Heart right ventricle (tissue), 16 donors: Measurements from ENCODE around the gene ST6GALNAC3. TPM values are rescaled to one million over a fixed set of nuclear protein-coding genes. Genes with fewer than 3 reads are reported as not detected.

Experiments
- ATAC-seq, 8 donors: fragments of 200-7000 bp; cut with Tn5 transposase; one replicate each; pipeline ENCODE4 v1.9.1; 2020; ENCODE audit warnings: mild to moderate bottlenecking in 8 of 8, moderate library complexity in 8 of 8, moderate number of reproducible peaks in 1 of 8
- DNase-seq, 2 donors: peaks; one replicate each; pipeline ENCODE4 v3.0.0-alpha.2; 2020
- H3K27ac ChIP-seq, 10 donors: fragments of 200-600 bp; sonication (generic) in 2 of 10; one replicate each; pipeline versions ENCODE4 v1.5.0 to v1.8.0; 2020 to 2022; ENCODE audit warnings: mild to moderate bottlenecking in 3 of 10
- H3K27me3 ChIP-seq, 7 donors: fragments of 200-600 bp; one replicate each; pipeline ENCODE4 v1.8.0; 2021 to 2022; ENCODE audit warnings: mild to moderate bottlenecking in 2 of 7
- H3K36me3 ChIP-seq, 9 donors: fragments of 200-600 bp; sonication (generic) in 1 of 9; one replicate each; pipeline versions ENCODE4 v1.5.0 to v1.8.0; 2020 to 2022; ENCODE audit warnings: mild to moderate bottlenecking in 2 of 9
- H3K4me1 ChIP-seq, 9 donors: fragments of 200-600 bp; sonication (generic) in 1 of 9; one replicate each; pipeline versions ENCODE4 v1.5.0 to v1.8.0; 2020 to 2022; ENCODE audit warnings: mild to moderate bottlenecking in 4 of 9
- H3K4me3 ChIP-seq, 10 donors: fragments of 200-600 bp; sonication (generic) in 2 of 10; one replicate each; pipeline versions ENCODE4 v1.5.0 to v1.8.0; 2020 to 2022; ENCODE audit warnings: mild to moderate bottlenecking in 7 of 10, moderate library complexity in 2 of 10
- H3K9me3 ChIP-seq, 11 donors: fragments of 200-600 bp in 10 of 11; sonication (generic) in 2 of 11; one replicate each; pipeline versions ENCODE4 v1.5.0 to v1.8.0; 2013 to 2022; ENCODE audit warnings: mild to moderate bottlenecking in 2 of 11, control low read depth in 1 of 11, moderate library complexity in 1 of 11
- WGBS, 2 donors: extraction: QIAGEN DNeasy Blood & Tissue Kit; methylation state at CpG; one replicate each; pipeline ENCODE4 v1.1.7; 2013; ENCODE audit warnings: inconsistent platforms in 1 of 2; 5-methylcytosine and 5-hydroxymethylcytosine counted together
- intact Hi-C, 10 donors: fragments of 100-400 bp; cut with DNase I; formaldehyde crosslinking; loops; one replicate each; pipeline versions ENCODE4 v1.11.1 to v1.14.2; 2022
- polyA plus RNA-seq, 2 donors: library from polyadenylated mRNA; stranded (reverse); fragments of 200-250 nt; gene quantifications; one replicate each; pipeline ENCODE4 v1.2.3, GENCODE V29; 2013
- total RNA-seq, 10 donors: library from RNA; stranded (reverse); fragmentation: NEBNext Ultra II Directional in 3 of 10; extraction: Animal tissue kit (Norgen Biotek cat#: 25700) in 3 of 10; gene quantifications; one replicate each; pipeline versions ENCODE4 v1.2.1 to v1.2.4, GENCODE V29; 2021 to 2023
- TF ChIP-seq, protein P1 (sequence below), 9 donors: fragments of 200-600 bp; sonication (generic) in 2 of 9; IDR thresholded peaks; one replicate each; pipeline versions ENCODE4 v1.5.0 to v1.8.0; 2021 to 2022; ENCODE audit warnings: antibody characterized with exemption in 9 of 9, mild to moderate bottlenecking in 5 of 9, moderate library complexity in 1 of 9
- donor health status: Arrhythmogenic right ventricular cardiomyopathy.
- donor health status: ischemic (EF 13 %, LVEDD 7.1; RV severe dilation, severe dysfunction).
- donor health status: healthy with polysubstance abuse.
- donor health status: DM: no; HTN: yes; CAD: no.
- donor health status: DM: no; HTN: no; CAD: no.
- donor health status: ischemic (EF 25% LVEDD 6.9; RV normal size, moderate dysfunction).
- donor health status: ischemic (EF 25% LVEDD 5.7; RV mildly dilated, moderate dysfunction).
- donor health status: healthy.
- donor health status: DM: yes; HTN: yes; CAD: no.
- donor health status: Ischemic cardiomyopathy.
- donor health status: ischemic (EF 35%, LVEDD 5.7; RV mildly dilated, moderate dysfunction).
- donor health status: nonischemic (EF 11% LVEDD 7.7; RV severe dilation, severe dysfunction).
- donor health status: DM: yes; HTN: yes; CAD: no.
- donor health status: PGD.
- donor health status: ischemic (EF 29% LVEDD 5.4; RV normal size, mild dysfunction).
- donor health status: nonischemic (EF 23%, LVEDD 6.1; RV moderate dilation, normal function).

ST6GALNAC3 gene
- total and polyA plus RNA-seq, 12 donors = 2.8 to 10.3 (median 4.8) TPM

DNA sequence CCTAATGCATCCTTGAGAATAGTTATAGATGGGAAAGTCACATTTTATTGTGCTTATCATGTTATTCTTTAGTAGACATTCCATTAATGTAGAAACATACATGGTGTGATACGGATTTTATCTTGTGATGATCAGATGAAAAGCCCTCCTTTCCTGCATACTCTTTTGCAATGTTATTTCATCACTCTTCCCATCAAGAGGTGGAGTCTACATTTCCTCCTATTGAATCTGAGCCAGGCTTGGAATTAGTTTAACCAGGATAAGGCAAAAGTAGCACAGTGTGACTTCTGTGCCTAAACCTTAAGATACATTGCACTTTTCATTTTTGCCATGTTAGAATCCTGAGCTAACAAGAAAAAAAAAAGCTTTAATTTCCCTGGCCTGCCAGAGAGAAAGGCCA lies 399.0 kb downstream of the ST6GALNAC3 start:
- Histone ChIP-seq H3K9me3 (peaks cover 0 to 5% (median 0%) of the 10 kb centered on the region in 11 donors), H3K27me3 (no peaks in the 10 kb centered on the region), H3K4me3 (no peak overlapping the region), H3K27ac (no peak overlapping the region), H3K4me1 (no peaks in the 10 kb centered on the region), H3K36me3 (no peaks in the 10 kb centered on the region)
- 56 to 65% methylated on average over 1 of the region's 1 CpG for WGBS, 2 donors
- ATAC-seq (no peak), DNase-seq (no peak)
- intact Hi-C loops = no loop called here
- TF ChIP-seq, protein P1, sequence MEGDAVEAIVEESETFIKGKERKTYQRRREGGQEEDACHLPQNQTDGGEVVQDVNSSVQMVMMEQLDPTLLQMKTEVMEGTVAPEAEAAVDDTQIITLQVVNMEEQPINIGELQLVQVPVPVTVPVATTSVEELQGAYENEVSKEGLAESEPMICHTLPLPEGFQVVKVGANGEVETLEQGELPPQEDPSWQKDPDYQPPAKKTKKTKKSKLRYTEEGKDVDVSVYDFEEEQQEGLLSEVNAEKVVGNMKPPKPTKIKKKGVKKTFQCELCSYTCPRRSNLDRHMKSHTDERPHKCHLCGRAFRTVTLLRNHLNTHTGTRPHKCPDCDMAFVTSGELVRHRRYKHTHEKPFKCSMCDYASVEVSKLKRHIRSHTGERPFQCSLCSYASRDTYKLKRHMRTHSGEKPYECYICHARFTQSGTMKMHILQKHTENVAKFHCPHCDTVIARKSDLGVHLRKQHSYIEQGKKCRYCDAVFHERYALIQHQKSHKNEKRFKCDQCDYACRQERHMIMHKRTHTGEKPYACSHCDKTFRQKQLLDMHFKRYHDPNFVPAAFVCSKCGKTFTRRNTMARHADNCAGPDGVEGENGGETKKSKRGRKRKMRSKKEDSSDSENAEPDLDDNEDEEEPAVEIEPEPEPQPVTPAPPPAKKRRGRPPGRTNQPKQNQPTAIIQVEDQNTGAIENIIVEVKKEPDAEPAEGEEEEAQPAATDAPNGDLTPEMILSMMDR (IDR thresholded peaks at IDR 0.05) = no peak

DNA sequence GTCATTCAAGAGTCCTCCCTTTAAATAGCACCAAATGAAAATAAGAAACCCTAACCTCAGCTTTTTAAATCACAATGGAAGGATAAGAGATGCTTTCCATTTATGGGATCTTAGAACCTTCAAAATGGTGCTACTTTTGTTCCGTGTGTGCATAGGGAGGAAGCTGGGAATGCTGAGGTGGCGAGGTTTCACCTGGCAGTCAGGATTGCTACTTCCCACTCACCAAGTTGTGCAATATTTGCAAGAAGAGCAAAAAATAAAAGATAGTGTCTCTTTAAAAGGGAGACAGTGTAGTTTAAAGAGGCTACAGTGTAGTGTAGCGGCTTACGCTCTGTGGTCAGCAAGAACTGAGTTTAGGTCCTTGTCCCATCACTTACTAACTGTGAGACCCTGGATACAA lies 400.4 kb downstream of the ST6GALNAC3 start:
- no peaks in the 10 kb centered on the region for H3K27me3 ChIP-seq
- peaks cover 0 to 5% (median 0%) of the 10 kb centered on the region in 11 donors for H3K9me3 ChIP-seq
- no peak overlapping the region for H3K27ac ChIP-seq
- DNase-seq = no peak
- intact Hi-C loops = no loop called here
- WGBS, 2 donors = 77 to 89% methylated on average over 4 of the region's 4 CpGs
- H3K4me1 ChIP-seq = no peaks in the 10 kb centered on the region
- TF ChIP-seq, protein P1 (IDR thresholded peaks at IDR 0.05) = no peak
- no peak for ATAC-seq
- H3K4me3 ChIP-seq = no peak overlapping the region
- no peaks in the 10 kb centered on the region for H3K36me3 ChIP-seq

DNA sequence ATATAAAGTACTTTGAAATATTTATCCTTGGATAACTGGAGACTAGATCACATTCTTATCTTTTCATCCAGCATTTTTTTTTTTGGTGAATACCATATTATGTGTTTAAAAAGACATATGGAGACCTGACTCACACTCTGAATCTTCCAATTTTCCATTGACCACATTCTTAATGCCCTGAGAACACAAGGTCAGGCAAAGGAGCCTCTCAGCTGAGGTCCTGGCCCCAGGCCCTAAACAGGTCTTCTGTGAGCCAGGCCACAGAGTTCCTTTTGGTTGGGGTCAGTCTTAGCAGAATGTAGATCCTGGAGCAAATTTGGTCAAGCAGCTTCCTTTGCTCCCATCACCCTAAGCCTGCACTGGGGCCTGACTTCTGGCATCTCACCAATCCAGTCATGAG lies 402.6 kb downstream of the ST6GALNAC3 start:
- TF ChIP-seq, protein P1 (IDR thresholded peaks at IDR 0.05) = no peak
- ATAC-seq = no peak
- intact Hi-C loops = no loop called here
- no peaks in the 10 kb centered on the region for H3K27me3 ChIP-seq
- H3K4me3 ChIP-seq = no peak overlapping the region
- DNase-seq = no peak
- H3K9me3 ChIP-seq = peaks cover 0 to 5% (median 0%) of the 10 kb centered on the region in 11 donors
- no peak overlapping the region for H3K27ac ChIP-seq
- no peaks in the 10 kb centered on the region for H3K4me1 ChIP-seq
- H3K36me3 ChIP-seq = no peaks in the 10 kb centered on the region

DNA sequence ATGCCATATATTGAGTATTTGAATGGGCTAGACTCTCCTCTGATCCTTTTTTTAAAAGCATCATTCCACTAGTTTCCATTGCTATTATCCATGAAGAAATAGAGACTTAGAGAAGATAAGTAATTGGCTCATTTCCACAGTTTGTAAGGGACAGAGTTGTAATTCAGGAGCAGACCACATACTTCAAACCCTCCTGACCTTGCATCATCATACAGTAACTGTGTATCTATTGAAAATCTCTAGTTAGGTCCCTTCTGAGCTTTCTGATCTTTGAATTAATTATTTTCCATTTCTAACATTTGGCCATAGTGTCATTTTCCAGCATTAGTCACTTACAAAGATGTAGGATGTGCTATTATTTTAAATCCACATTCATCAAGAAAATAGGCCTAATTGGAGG lies 406.3 kb downstream of the ST6GALNAC3 start:
- Histone ChIP-seq H3K9me3 (peaks cover 0 to 2% (median 0%) of the 10 kb centered on the region in 11 donors), H3K4me1 (no peaks in the 10 kb centered on the region), H3K27me3 (no peaks in the 10 kb centered on the region), H3K27ac (no peak overlapping the region), H3K4me3 (no peak overlapping the region), H3K36me3 (no peaks in the 10 kb centered on the region)
- DNase-seq (no peak), ATAC-seq (no peak)
- TF ChIP-seq, protein P1 (IDR thresholded peaks at IDR 0.05) = no peak
- intact Hi-C loops = no loop called here

DNA sequence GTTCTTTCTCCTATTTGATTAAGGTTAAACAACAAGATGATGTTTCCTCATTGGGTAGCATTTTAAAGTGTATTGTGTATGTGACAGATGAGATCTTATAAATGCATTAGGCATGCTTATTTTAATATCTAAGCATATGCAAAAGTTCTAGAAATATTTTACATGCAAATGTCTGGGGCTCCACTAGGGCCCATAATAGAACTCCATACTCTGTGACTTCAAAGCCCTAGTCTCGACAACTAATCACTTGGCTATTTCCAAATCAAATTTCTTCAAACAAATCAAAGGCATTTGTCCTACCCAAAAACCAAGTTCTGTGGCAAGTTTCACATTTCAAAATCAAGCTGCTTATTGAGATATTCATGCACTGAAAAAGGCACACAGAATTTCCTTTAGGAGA lies 407.1 kb downstream of the ST6GALNAC3 start:
- H3K9me3 ChIP-seq = no peaks in the 10 kb centered on the region
- ATAC-seq (no peak), DNase-seq (no peak)
- WGBS, 2 donors = 91 to 98% methylated on average over 1 of the region's 1 CpG
- no peaks in the 10 kb centered on the region for H3K27me3 ChIP-seq
- H3K36me3 ChIP-seq = no peaks in the 10 kb centered on the region
- H3K4me3 ChIP-seq = no peak overlapping the region
- intact Hi-C loops = no loop called here
- H3K27ac ChIP-seq = no peak overlapping the region
- TF ChIP-seq, protein P1 (IDR thresholded peaks at IDR 0.05) = no peak
- H3K4me1 ChIP-seq = no peaks in the 10 kb centered on the region
